ENCODE results near the gene SSR1.

The SSR1 gene

DNA sequence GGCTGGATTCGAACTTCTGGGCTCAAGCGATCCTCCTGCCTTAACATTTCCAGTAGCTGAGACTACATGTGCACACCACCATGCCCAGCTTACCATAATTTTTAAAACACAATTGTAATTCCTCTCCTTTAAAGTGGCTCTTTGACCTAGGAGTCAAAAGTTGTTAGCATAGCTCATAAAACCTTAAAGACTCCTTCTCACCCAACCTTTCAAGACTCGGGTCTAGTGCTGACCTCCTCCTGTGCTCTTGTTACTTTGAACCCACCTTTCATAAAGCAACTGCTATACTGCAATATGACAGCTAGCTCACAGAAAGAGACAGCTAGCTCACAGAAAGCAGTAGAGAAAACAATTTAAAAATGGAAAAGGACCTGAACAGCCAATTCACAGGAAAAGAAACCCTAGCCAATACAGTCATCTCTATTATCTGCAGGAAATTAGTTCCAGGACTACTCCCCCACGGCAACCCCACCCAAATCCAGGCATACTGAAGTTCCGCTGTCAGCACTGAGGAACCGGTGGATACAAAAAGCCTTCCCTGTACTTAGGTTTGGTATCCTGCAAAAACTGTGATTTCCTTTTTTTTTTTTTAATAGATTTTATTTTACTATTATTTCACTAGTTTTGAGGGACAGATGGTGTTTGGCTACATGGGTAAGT is 20.3 kb downstream of the SSR1 start:
- Histone ChIP-seq H3K36me3 (ENCODE audit: insufficient read depth, low read length) (peaks cover 90% of the 10 kb centered on the region), H3F3A (ENCODE audit: insufficient read depth, low read length) (no peaks in the 10 kb centered on the region; the same call in 1 of the 2 replicates), H3K9me2 (ENCODE audit: low read depth, low read length) (no peaks in the 10 kb centered on the region), H3K4me1 (ENCODE audit: insufficient read depth, low read length, severe bottlenecking) (no peaks in the 10 kb centered on the region), H3K9me3 (ENCODE audit: low read length) (no peaks in the 10 kb centered on the region), H3K27ac (ENCODE audit: low read depth, low read length, poor library complexity, severe bottlenecking) (no peak overlapping the region), H3K27me3 (ENCODE audit: insufficient read depth, low read length) (no peaks in the 10 kb centered on the region), H3K9ac (ENCODE audit: low read length) (no peak overlapping the region), H3K4me2 (ENCODE audit: low read length) (no peak overlapping the region), H3K79me2 (ENCODE audit: insufficient read depth, low read length) (no peaks in the 10 kb centered on the region), H2AFZ (ENCODE audit: low read length) (no peak overlapping the region), H4K20me1 (ENCODE audit: insufficient read depth, low read length) (no peaks in the 10 kb centered on the region), H3K4me3 (ENCODE audit: low read depth, low read length, poor library complexity, severe bottlenecking) (no peak overlapping the region)
- no peak for TF ChIP-seq EZH2 (IDR thresholded peaks at IDR 0.05; ENCODE audit: borderline replicate concordance, low read length)
- TF ChIP-seq, protein P1, sequence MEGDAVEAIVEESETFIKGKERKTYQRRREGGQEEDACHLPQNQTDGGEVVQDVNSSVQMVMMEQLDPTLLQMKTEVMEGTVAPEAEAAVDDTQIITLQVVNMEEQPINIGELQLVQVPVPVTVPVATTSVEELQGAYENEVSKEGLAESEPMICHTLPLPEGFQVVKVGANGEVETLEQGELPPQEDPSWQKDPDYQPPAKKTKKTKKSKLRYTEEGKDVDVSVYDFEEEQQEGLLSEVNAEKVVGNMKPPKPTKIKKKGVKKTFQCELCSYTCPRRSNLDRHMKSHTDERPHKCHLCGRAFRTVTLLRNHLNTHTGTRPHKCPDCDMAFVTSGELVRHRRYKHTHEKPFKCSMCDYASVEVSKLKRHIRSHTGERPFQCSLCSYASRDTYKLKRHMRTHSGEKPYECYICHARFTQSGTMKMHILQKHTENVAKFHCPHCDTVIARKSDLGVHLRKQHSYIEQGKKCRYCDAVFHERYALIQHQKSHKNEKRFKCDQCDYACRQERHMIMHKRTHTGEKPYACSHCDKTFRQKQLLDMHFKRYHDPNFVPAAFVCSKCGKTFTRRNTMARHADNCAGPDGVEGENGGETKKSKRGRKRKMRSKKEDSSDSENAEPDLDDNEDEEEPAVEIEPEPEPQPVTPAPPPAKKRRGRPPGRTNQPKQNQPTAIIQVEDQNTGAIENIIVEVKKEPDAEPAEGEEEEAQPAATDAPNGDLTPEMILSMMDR (IDR thresholded peaks at IDR 0.05; ENCODE audit: low read length) = no peak

DNA sequence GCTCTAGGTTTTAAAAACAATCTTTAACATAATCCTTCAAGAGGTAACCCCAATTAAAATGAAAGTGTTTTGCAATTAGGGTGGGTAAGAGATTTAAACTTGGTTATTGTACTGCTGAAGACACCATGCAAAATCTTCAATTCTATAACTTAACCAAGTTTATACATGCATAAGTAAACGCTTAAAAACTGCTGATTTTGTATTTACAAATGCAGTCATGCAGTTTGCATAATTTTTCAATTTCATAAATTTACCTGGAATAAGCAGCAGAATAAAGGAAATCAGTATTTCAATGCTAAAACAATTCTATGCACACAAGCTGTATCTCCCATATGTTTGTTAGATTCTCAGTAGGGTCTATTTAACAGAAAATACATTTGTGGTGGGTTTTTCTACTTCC is 22.9 kb downstream of the SSR1 start:
- Histone ChIP-seq H3K27me3 (ENCODE audit: insufficient read depth, low read length) (no peaks in the 10 kb centered on the region), H2AFZ (ENCODE audit: low read length) (no peak overlapping the region), H3K79me2 (ENCODE audit: insufficient read depth, low read length) (no peaks in the 10 kb centered on the region), H3F3A (ENCODE audit: insufficient read depth, low read length) (no peaks in the 10 kb centered on the region; the same call in 1 of the 2 replicates), H3K9ac (ENCODE audit: low read length) (no peak overlapping the region), H3K4me2 (ENCODE audit: low read length) (no peak overlapping the region), H4K20me1 (ENCODE audit: insufficient read depth, low read length) (no peaks in the 10 kb centered on the region), H3K4me1 (ENCODE audit: insufficient read depth, low read length, severe bottlenecking) (no peaks in the 10 kb centered on the region), H3K9me2 (ENCODE audit: low read depth, low read length) (no peaks in the 10 kb centered on the region), H3K9me3 (ENCODE audit: low read length) (no peaks in the 10 kb centered on the region), H3K27ac (ENCODE audit: low read depth, low read length, poor library complexity, severe bottlenecking) (no peak overlapping the region), H3K4me3 (ENCODE audit: low read depth, low read length, poor library complexity, severe bottlenecking) (no peak overlapping the region), H3K36me3 (ENCODE audit: insufficient read depth, low read length) (peaks cover 90% of the 10 kb centered on the region)
- TF ChIP-seq EZH2 (IDR thresholded peaks at IDR 0.05; ENCODE audit: borderline replicate concordance, low read length) = no peak
- TF ChIP-seq, protein P1 (IDR thresholded peaks at IDR 0.05; ENCODE audit: low read length) = no peak

DNA sequence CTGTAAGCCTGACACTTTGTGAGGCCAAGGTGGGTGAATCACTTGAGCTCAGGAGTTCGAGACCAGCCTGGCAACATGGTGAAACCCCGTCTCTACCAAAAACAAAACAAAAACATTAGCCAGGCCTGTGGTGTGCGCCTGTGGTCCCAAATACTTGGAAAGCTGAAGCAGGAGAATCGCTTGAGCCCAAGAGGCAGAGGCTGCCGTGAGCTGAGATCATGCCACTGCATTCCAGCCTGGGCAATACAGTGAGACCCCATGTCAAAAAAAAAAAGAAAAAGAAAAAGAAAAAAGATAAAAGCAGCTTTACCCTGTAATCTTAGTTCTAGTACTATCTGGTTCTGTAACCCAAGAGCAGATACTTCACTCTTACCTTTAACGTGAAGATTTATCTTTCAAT is 27.6 kb downstream of the SSR1 start:
- no peak overlapping the region for H3K27ac ChIP-seq (ENCODE audit: low read depth, low read length, poor library complexity, severe bottlenecking)
- no peak overlapping the region for H3K4me3 ChIP-seq (ENCODE audit: low read depth, low read length, poor library complexity, severe bottlenecking)
- H3F3A ChIP-seq (ENCODE audit: insufficient read depth, low read length) = no peaks in the 10 kb centered on the region
- H2AFZ ChIP-seq (ENCODE audit: low read length) = no peak overlapping the region
- no peaks in the 10 kb centered on the region for H3K9me3 ChIP-seq (ENCODE audit: low read length)
- H3K79me2 ChIP-seq (ENCODE audit: insufficient read depth, low read length) = no peaks in the 10 kb centered on the region
- H3K36me3 ChIP-seq (ENCODE audit: insufficient read depth, low read length) = peaks cover 56% of the 10 kb centered on the region; the same call in 1 of the 2 replicates
- peaks cover 11% of the 10 kb centered on the region for H3K4me1 ChIP-seq (ENCODE audit: insufficient read depth, low read length, severe bottlenecking)
- no peak for TF ChIP-seq EZH2 (IDR thresholded peaks at IDR 0.05; ENCODE audit: borderline replicate concordance, low read length)
- TF ChIP-seq, protein P1 (IDR thresholded peaks at IDR 0.05; ENCODE audit: low read length) = no peak
- no peak overlapping the region for H3K4me2 ChIP-seq (ENCODE audit: low read length)
- H4K20me1 ChIP-seq (ENCODE audit: insufficient read depth, low read length) = no peaks in the 10 kb centered on the region
- H3K9ac ChIP-seq (ENCODE audit: low read length) = no peak overlapping the region
- H3K27me3 ChIP-seq (ENCODE audit: insufficient read depth, low read length) = no peaks in the 10 kb centered on the region
- no peaks in the 10 kb centered on the region for H3K9me2 ChIP-seq (ENCODE audit: low read depth, low read length)

Measured in OCI-LY1 (cell line).